Activated T-helper 17 cell treated with anti-CD3 and anti-CD28 coated beads, Interleukin-2, amount 50 U/mL, for 72 hours (primary cell): ENCODE results near the gene SALL4. TPM values are rescaled to one million over a fixed set of nuclear protein-coding genes. Genes with fewer than 3 reads are reported as not detected.
A peak's percentile ranks its signal among the peaks of the same experiment; 100 is the strongest.

Source experiments
- ATAC-seq: fragments of 150-1000 bp; cut with Tn5 transposase; replicated peaks from 2 replicates; pipeline ENCODE4 v1.10.0; 2021; ENCODE audit warnings: mild to moderate bottlenecking, moderate library complexity
- H3K27ac Mint-ChIP-seq: one replicate; pipeline ENCODE4 v1.8.0; 2022; ENCODE audit warnings: mixed read lengths
- H3K27me3 Mint-ChIP-seq: one replicate; pipeline ENCODE4 v1.8.0; 2022; ENCODE audit warnings: mixed read lengths
- H3K36me3 Mint-ChIP-seq: one replicate; pipeline ENCODE4 v1.8.0; 2022; ENCODE audit warnings: low read depth, mild to moderate bottlenecking, mixed read lengths
- H3K4me1 Mint-ChIP-seq: one replicate; pipeline ENCODE4 v1.8.0; 2022; ENCODE audit warnings: mixed read lengths
- H3K4me3 Mint-ChIP-seq: one replicate; pipeline ENCODE4 v1.8.0; 2022; ENCODE audit warnings: mild to moderate bottlenecking, mixed read lengths
- H3K9me3 Mint-ChIP-seq: one replicate; pipeline ENCODE4 v1.8.0; 2022; ENCODE audit warnings: mixed read lengths
- total RNA-seq, 2 donors: library from RNA; stranded (reverse); gene quantifications; one replicate each; pipeline ENCODE4 v1.2.3, GENCODE V29; 2022

Gene SALL4
- total RNA-seq, 2 donors from 2014 or later = 0.04 to 0.50 TPM

- Mint-ChIP-seq H3K9me3 (no peaks in the 10 kb centered on the region), H3K4me1 (peaks cover 4% of the 10 kb centered on the region), H3K27ac (no peak overlapping the region), H3K36me3 (no peaks in the 10 kb centered on the region), H3K4me3 (no peak overlapping the region), H3K27me3 (peaks cover 15% of the 10 kb centered on the region)
- ATAC-seq = no peak
Measured at GRCh38 chr20:51811514-51812128, 9.3 kb upstream of the SALL4 start.

- H3K4me3 Mint-ChIP-seq = no peak overlapping the region
- no peak overlapping the region for H3K27ac Mint-ChIP-seq
- no peaks in the 10 kb centered on the region for H3K9me3 Mint-ChIP-seq
- peaks cover 4% of the 10 kb centered on the region for H3K4me1 Mint-ChIP-seq
- H3K27me3 Mint-ChIP-seq = peaks cover 17% of the 10 kb centered on the region
- ATAC-seq = no peak
- H3K36me3 Mint-ChIP-seq = no peaks in the 10 kb centered on the region
Measured at GRCh38 chr20:51811042-51811355, 8.7 kb upstream of the SALL4 start.

GRCh38 chr20:51810155-51811041 is 8.1 kb upstream of the SALL4 start:
- Mint-ChIP-seq H3K36me3 (no peaks in the 10 kb centered on the region), H3K4me3 (no peak overlapping the region), H3K27me3 (peaks cover 16% of the 10 kb centered on the region), H3K9me3 (no peaks in the 10 kb centered on the region), H3K4me1 (peaks cover 4% of the 10 kb centered on the region), H3K27ac (no peak overlapping the region)
- no peak for ATAC-seq

GRCh38 chr20:51807720-51808250 is 5.5 kb upstream of the SALL4 start:
- Mint-ChIP-seq H3K27me3 (peaks cover 14% of the 10 kb centered on the region), H3K9me3 (no peaks in the 10 kb centered on the region), H3K4me1 (peaks cover 3% of the 10 kb centered on the region), H3K4me3 (no peak overlapping the region), H3K36me3 (no peaks in the 10 kb centered on the region), H3K27ac (no peak overlapping the region)
- ATAC-seq = no peak

GRCh38 chr20:51804754-51805153 is 2.4 kb upstream of the SALL4 start:
- Mint-ChIP-seq H3K36me3 (no peaks in the 10 kb centered on the region), H3K4me3 (no peak overlapping the region), H3K9me3 (no peaks in the 10 kb centered on the region), H3K27me3 (peaks cover 22% of the 10 kb centered on the region), H3K27ac (no peak overlapping the region), H3K4me1 (no peaks in the 10 kb centered on the region)
- ATAC-seq = no peak

- H3K27ac Mint-ChIP-seq = no peak overlapping the region
- no peak overlapping the region for H3K4me3 Mint-ChIP-seq
- H3K27me3 Mint-ChIP-seq = peaks cover 36% of the 10 kb centered on the region
- H3K4me1 Mint-ChIP-seq = no peaks in the 10 kb centered on the region
- H3K36me3 Mint-ChIP-seq = no peaks in the 10 kb centered on the region
- ATAC-seq = no peak
- H3K9me3 Mint-ChIP-seq = no peaks in the 10 kb centered on the region
Measured at GRCh38 chr20:51803148-51803854, 980 bp upstream of the SALL4 start.

GRCh38 chr20:51801823-51802123 is 548 bp downstream of the SALL4 start:
- Mint-ChIP-seq H3K27ac (no peak overlapping the region), H3K27me3 (peaks cover 45% of the 10 kb centered on the region), H3K36me3 (no peaks in the 10 kb centered on the region), H3K9me3 (no peaks in the 10 kb centered on the region), H3K4me1 (no peaks in the 10 kb centered on the region), H3K4me3 (no peak overlapping the region)
- no peak for ATAC-seq

- no peak for ATAC-seq
- peak overlapping the region; percentile 37 for H3K4me3 Mint-ChIP-seq
- no peak overlapping the region for H3K27ac Mint-ChIP-seq
- no peaks in the 10 kb centered on the region for H3K9me3 Mint-ChIP-seq
- no peaks in the 10 kb centered on the region for H3K4me1 Mint-ChIP-seq
- H3K36me3 Mint-ChIP-seq = no peaks in the 10 kb centered on the region
- H3K27me3 Mint-ChIP-seq = peaks cover 47% of the 10 kb centered on the region
Measured at GRCh38 chr20:51801122-51801822, 1.0 kb downstream of the SALL4 start.

- no peaks in the 10 kb centered on the region for H3K4me1 Mint-ChIP-seq
- no peaks in the 10 kb centered on the region for H3K36me3 Mint-ChIP-seq
- ATAC-seq = no peak
- H3K27me3 Mint-ChIP-seq = peaks cover 47% of the 10 kb centered on the region
- H3K27ac Mint-ChIP-seq = no peak overlapping the region
- no peaks in the 10 kb centered on the region for H3K9me3 Mint-ChIP-seq
- H3K4me3 Mint-ChIP-seq = peak overlapping the region; percentile 37
Measured at GRCh38 chr20:51800872-51801121, 1.5 kb downstream of the SALL4 start.

- H3K27me3 Mint-ChIP-seq = peaks cover 46% of the 10 kb centered on the region
- no peak overlapping the region for H3K27ac Mint-ChIP-seq
- peak; percentile 56 for ATAC-seq
Measured at GRCh38 chr20:51800060-51800871, 2.1 kb downstream of the SALL4 start.

GRCh38 chr20:51799401-51799860 is 2.9 kb downstream of the SALL4 start:
- Mint-ChIP-seq H3K27ac (no peak overlapping the region), H3K4me1 (no peaks in the 10 kb centered on the region), H3K27me3 (peaks cover 42% of the 10 kb centered on the region), H3K4me3 (no peak overlapping the region), H3K36me3 (no peaks in the 10 kb centered on the region), H3K9me3 (no peaks in the 10 kb centered on the region)
- ATAC-seq = no peak

More at GRCh38 chr20:51800060-51800871, 2.1 kb downstream of the SALL4 start:
- Mint-ChIP-seq H3K4me3 (peak overlapping the region; percentile 37), H3K9me3 (no peaks in the 10 kb centered on the region), H3K36me3 (no peaks in the 10 kb centered on the region), H3K4me1 (no peaks in the 10 kb centered on the region)

GRCh38 chr20:51797357-51798025 is 4.8 kb downstream of the SALL4 start:
- Mint-ChIP-seq H3K4me3 (no peak overlapping the region), H3K4me1 (no peaks in the 10 kb centered on the region), H3K9me3 (no peaks in the 10 kb centered on the region), H3K36me3 (no peaks in the 10 kb centered on the region), H3K27me3 (peaks cover 50% of the 10 kb centered on the region), H3K27ac (no peak overlapping the region)
- ATAC-seq = no peak

- no peaks in the 10 kb centered on the region for H3K4me1 Mint-ChIP-seq
- no peaks in the 10 kb centered on the region for H3K36me3 Mint-ChIP-seq
- no peak overlapping the region for H3K27ac Mint-ChIP-seq
- H3K9me3 Mint-ChIP-seq = no peaks in the 10 kb centered on the region
- no peak overlapping the region for H3K4me3 Mint-ChIP-seq
- H3K27me3 Mint-ChIP-seq = peaks cover 48% of the 10 kb centered on the region
- no peak for ATAC-seq
Measured at GRCh38 chr20:51796340-51796739, 6.0 kb downstream of the SALL4 start.
